T-helper 1 cell treated with Interleukin-12 subunit alpha and Interleukin-12 subunit beta and Interleukin-4 antibody, amounts not matched to agents 30 μg/mL and 1 μg/mL, for 36 hours (primary cell): ENCODE results near the gene PLA2G2D.

Experiments used
- H3K27ac Mint-ChIP-seq: one replicate; pipeline ENCODE4 v1.8.0; 2021; ENCODE audit warnings: mild to moderate bottlenecking, mixed read lengths
- H3K27me3 Mint-ChIP-seq: one replicate; pipeline ENCODE4 v1.8.0; 2021; ENCODE audit warnings: low read depth, mixed read lengths
- H3K36me3 Mint-ChIP-seq: one replicate; pipeline ENCODE4 v1.8.0; 2021; ENCODE audit warnings: low read depth, mixed read lengths
- H3K4me1 Mint-ChIP-seq: one replicate; pipeline ENCODE4 v1.8.0; 2021; ENCODE audit warnings: low read depth, mixed read lengths
- H3K4me3 Mint-ChIP-seq: one replicate; pipeline ENCODE4 v1.8.0; 2021; ENCODE audit warnings: mild to moderate bottlenecking, moderate library complexity, mixed read lengths
- H3K9me3 Mint-ChIP-seq: one replicate; pipeline ENCODE4 v1.8.0; 2021; ENCODE audit warnings: mixed read lengths

Gene PLA2G2D

DNA sequence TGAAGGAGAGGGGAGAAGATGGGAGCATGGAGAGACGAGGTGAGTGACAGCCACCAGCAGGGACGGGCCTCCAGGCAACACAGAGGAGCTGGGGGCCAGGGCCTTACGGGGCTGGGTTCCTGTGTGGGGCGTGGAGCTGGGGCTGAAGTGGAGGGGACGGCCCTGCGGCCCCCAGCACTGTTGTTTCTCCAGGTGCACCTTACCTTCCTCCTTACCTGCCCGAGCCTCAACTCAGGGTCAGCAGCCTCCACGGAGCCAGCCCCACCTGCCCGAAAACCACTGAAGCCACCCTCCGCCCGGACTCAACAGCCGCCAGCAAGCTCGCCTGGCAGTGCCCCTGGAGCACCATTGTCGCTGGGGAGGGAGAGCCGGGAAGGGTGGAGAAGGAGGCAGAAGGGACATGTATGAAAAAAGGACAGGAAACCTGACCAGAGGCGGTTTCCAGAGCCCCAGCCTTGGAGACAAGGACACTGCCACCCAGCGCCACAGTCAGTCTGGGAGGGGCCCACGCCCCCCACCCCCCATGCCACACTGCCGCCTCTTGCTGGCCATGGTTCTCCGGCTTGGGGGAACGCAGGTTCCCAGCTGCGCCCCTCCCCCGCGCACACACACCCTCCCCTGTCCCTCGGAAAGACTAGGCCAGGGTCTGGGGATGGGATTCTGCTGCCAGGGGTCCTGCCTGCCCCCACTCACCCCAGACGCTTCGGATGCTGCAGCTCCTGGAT, 30.4 kb upstream of the PLA2G2D start:
- Mint-ChIP-seq H3K4me3 (no peak overlapping the region), H3K9me3 (no peaks in the 10 kb centered on the region), H3K27me3 (no peaks in the 10 kb centered on the region), H3K36me3 (no peaks in the 10 kb centered on the region), H3K4me1 (peaks cover 9% of the 10 kb centered on the region), H3K27ac (no peak overlapping the region)

GRCh38 chr1:20148571-20149500, 29.5 kb upstream of the PLA2G2D start:
- Mint-ChIP-seq H3K4me3 (no peak overlapping the region), H3K27me3 (no peaks in the 10 kb centered on the region), H3K9me3 (no peaks in the 10 kb centered on the region), H3K27ac (no peak overlapping the region), H3K36me3 (no peaks in the 10 kb centered on the region), H3K4me1 (peaks cover 4% of the 10 kb centered on the region)

- H3K36me3 Mint-ChIP-seq: no peaks in the 10 kb centered on the region
- H3K9me3 Mint-ChIP-seq: no peaks in the 10 kb centered on the region
- H3K27ac Mint-ChIP-seq: no peak overlapping the region
- no peaks in the 10 kb centered on the region for H3K27me3 Mint-ChIP-seq
- no peak overlapping the region for H3K4me3 Mint-ChIP-seq
- H3K4me1 Mint-ChIP-seq: peaks cover 4% of the 10 kb centered on the region
Observed at GRCh38 chr1:20147846-20148570, 28.7 kb upstream of the PLA2G2D start.

- Mint-ChIP-seq H3K27me3 (no peaks in the 10 kb centered on the region), H3K4me3 (no peak overlapping the region), H3K36me3 (no peaks in the 10 kb centered on the region), H3K27ac (no peak overlapping the region), H3K9me3 (no peaks in the 10 kb centered on the region), H3K4me1 (no peaks in the 10 kb centered on the region)
Observed at GRCh38 chr1:20143734-20144565, 24.6 kb upstream of the PLA2G2D start.

DNA sequence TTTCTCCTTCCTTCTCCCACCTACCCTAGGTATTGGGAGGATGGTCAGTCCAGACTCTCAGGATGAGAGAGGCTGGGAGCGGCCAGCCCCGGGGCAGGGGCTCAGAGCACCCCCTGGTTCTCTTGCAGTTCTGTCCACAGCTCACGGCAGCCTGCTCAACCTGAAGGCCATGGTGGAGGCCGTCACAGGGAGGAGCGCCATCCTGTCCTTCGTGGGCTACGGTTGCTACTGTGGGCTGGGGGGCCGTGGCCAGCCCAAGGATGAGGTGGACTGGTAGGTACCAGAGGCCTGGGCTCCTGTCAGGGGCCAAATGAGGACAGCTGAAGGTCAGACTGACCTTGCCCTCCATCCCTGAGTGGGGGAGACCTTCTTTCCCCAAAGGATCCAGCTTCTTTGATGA, 24.0 kb upstream of the PLA2G2D start:
- H3K27ac Mint-ChIP-seq: no peak overlapping the region
- H3K27me3 Mint-ChIP-seq: no peaks in the 10 kb centered on the region
- no peaks in the 10 kb centered on the region for H3K36me3 Mint-ChIP-seq
- H3K4me1 Mint-ChIP-seq: no peaks in the 10 kb centered on the region
- H3K9me3 Mint-ChIP-seq: no peaks in the 10 kb centered on the region
- no peak overlapping the region for H3K4me3 Mint-ChIP-seq

DNA sequence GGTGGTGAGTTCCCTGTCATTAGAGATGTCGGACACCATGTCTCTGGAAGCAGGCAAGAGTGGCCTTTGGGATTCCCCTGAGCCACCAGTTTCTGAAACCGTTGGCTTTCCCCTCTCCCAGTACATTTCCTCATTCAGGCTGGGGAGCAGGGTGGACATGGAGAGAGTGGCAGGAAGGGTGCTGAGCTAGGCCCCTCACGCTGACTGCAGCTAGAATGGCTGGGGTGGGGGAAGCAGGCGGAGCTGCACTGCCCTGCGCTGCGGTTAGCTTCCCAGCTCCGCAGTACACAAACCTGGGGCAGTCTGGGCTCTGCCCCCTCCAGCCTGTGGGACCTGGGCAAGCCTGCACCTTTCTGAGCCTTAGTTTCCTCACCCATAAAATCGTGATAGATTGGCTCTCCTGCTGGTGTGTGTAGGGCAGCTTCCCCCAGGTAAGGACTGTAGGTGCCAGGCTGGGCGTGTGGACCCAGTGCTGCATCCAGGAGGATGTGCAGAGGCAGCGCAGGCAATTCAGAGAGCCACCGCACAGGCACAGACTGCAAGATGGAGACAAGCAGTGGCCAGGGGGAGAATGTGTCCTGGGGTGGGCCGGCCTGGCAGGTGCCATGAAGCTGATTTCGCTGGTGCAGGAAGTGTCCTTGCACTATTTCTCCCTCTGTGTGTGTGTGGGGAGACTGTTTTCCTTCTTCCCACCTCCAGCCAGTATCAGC, 22.8 kb upstream of the PLA2G2D start:
- Mint-ChIP-seq H3K4me3 (no peak overlapping the region), H3K27me3 (no peaks in the 10 kb centered on the region), H3K36me3 (no peaks in the 10 kb centered on the region), H3K4me1 (no peaks in the 10 kb centered on the region), H3K9me3 (no peaks in the 10 kb centered on the region), H3K27ac (no peak overlapping the region)

DNA sequence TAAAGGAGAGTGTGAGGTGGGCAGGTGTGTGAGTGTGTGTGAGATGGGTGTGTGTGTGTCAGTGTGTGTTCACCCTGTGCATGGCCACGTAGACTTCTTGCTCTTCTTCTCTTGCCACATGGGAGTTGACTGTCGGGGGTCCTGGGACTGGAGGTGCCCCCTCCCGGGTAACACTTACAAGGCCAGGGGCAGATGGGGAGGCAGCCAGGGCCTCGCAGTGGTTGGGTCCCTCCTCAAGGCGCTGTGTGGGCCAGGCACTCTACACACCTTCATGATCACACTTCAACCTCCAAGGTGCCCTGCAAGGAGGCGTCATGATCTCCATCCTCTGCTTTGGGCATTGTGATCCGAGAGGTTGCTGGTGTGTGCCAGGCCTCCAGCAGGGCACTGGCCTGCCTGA, 22.1 kb upstream of the PLA2G2D start:
- H3K36me3 Mint-ChIP-seq: no peaks in the 10 kb centered on the region
- H3K9me3 Mint-ChIP-seq: no peaks in the 10 kb centered on the region
- no peak overlapping the region for H3K4me3 Mint-ChIP-seq
- no peak overlapping the region for H3K27ac Mint-ChIP-seq
- no peaks in the 10 kb centered on the region for H3K27me3 Mint-ChIP-seq
- H3K4me1 Mint-ChIP-seq: no peaks in the 10 kb centered on the region

DNA sequence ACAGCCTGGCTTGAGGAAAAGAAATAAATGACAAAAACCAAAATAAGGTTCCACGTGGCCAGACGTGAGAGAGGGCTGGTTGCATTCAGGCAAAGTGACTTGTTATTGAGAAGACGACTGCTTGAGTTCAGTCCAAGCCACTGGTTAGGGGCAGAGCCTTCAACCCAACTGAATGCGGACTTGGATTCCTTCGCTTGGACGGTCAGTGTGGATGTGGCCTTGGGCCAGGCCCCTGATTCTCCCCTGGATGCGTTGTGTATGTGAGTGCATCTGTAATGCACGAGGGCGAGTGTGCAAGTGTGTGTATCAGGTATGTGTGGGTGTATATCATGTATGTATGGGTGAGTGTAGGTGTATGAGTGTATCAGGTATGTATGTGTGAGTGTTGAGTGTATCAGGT, 21.7 kb upstream of the PLA2G2D start:
- Mint-ChIP-seq H3K4me1 (no peaks in the 10 kb centered on the region), H3K9me3 (no peaks in the 10 kb centered on the region), H3K27me3 (no peaks in the 10 kb centered on the region), H3K4me3 (no peak overlapping the region), H3K36me3 (no peaks in the 10 kb centered on the region), H3K27ac (no peak overlapping the region)

DNA sequence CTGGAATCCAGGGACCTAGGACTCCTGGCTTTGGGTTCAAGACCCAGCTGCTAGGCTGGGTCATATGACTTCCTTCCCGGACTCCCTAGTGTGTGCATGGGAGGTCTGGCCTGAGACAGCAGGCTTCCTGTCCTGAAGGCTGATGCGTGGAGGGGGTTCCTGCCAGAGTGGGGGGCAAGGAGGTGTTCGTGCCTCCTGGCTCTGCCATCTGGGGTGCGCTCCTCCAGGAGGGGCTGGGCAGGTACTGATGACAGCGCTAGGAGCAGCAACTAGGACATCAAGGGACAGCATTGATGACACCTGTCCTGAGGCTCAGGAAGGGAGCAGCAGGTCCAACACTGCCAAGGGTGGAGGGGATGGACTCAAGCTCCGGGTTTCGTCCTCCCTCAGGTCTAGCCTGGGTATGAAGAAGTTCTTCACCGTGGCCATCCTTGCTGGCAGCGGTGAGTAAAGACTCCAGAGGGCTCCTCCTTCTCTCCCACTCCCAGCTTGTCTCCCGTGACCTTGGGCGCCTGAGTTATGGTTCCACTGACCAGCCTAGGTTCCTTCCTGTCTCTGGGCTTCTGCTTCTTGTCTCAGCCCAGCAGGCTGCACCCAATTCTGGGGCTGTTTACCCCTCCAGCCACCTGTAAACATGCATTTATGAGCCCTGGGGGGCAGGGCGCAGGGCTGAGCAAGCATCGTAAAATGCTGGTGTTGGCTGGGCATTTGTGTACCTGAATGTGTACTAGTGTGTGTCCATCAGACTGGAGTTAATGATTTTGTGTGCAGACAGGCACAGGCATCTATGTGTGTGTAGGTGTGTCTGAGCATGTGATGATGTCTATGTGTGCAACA, 20.7 kb upstream of the PLA2G2D start:
- Mint-ChIP-seq H3K27ac (no peak overlapping the region), H3K27me3 (no peaks in the 10 kb centered on the region), H3K4me1 (no peaks in the 10 kb centered on the region), H3K36me3 (no peaks in the 10 kb centered on the region), H3K4me3 (no peak overlapping the region), H3K9me3 (no peaks in the 10 kb centered on the region)

- Mint-ChIP-seq H3K9me3 (no peaks in the 10 kb centered on the region), H3K36me3 (no peaks in the 10 kb centered on the region), H3K4me1 (no peaks in the 10 kb centered on the region), H3K4me3 (no peak within 1 kb of the TSS), H3K27me3 (no peaks in the 10 kb centered on the region), H3K27ac (no peak within 1 kb of the TSS)
Observed at GRCh38 chr1:20138961-20139550, 19.7 kb upstream of the PLA2G2D start, which contains the start of gene PLA2G2F. Gene PLA2G2F, plus strand, starts transcription at chr1:20139323. Its CDS starts 105 bp downstream, at chr1:20139428.

DNA sequence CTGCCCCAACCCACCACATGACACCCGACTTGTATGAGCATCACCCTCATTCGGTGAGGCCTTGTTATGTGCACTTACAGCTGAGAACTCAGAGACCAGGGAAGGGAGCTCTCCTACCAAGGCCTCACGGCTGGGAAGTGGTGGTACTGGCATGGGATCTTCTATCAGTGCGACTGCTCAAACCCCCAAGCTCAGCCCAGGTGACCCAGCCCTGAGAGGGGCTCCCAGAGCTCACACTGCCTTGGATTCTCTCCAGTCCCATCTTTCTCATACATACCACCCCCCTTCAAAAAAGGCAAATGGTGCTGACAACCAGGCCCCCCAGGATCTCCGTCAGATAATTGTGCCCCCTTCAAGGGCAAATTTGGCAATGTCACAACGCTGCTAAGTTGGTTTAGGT, 19.0 kb upstream of the PLA2G2D start:
- Mint-ChIP-seq H3K4me1 (no peaks in the 10 kb centered on the region), H3K27me3 (no peaks in the 10 kb centered on the region), H3K4me3 (no peak overlapping the region), H3K9me3 (no peaks in the 10 kb centered on the region), H3K27ac (no peak overlapping the region), H3K36me3 (no peaks in the 10 kb centered on the region)

GRCh38 chr1:20137604-20138003, 18.3 kb upstream of the PLA2G2D start:
- no peak overlapping the region for H3K4me3 Mint-ChIP-seq
- H3K9me3 Mint-ChIP-seq: no peaks in the 10 kb centered on the region
- H3K27ac Mint-ChIP-seq: no peak overlapping the region
- no peaks in the 10 kb centered on the region for H3K4me1 Mint-ChIP-seq
- H3K27me3 Mint-ChIP-seq: no peaks in the 10 kb centered on the region
- H3K36me3 Mint-ChIP-seq: no peaks in the 10 kb centered on the region
